OCI-LY7 (cell line): ENCODE measurements around the gene CDCA4. TPM values are rescaled to one million over a fixed set of nuclear protein-coding genes. Genes with fewer than 3 reads are reported as not detected.

ENCODE experiments used
- BruUV-seq: library from RNA; stranded (reverse); fragments of 400-500 nt; replicated peaks from 2 replicates; lab custom pipeline; 2021; lab: Mats Ljungman, UMichigan
- CTCF ChIA-PET: fragments of 300-600 bp; sonication (Branson Sonifier 250); formaldehyde crosslinking; loops from one replicate; lab custom pipeline; 2022; ENCODE audit warnings: antibody characterized with exemption; ENCODE audit not compliant: unreplicated experiment; lab: Charles Lee
- POLR2A ChIA-PET: fragments of 300-600 bp; sonication (Branson Sonifier 250); formaldehyde crosslinking; loops from one replicate; lab custom pipeline; 2022; ENCODE audit warnings: antibody characterized with exemption; lab: Charles Lee
- DNase-seq: peaks from one replicate; pipeline ENCODE4 v3.0.0-alpha.2; 2015; ENCODE audit warnings: low spot score
- H2AFZ ChIP-seq: fragments of 200-600 bp; sonication (generic), shearing (Covaris generic); 2 replicates; pipeline ENCODE4 v1.6.1; 2014; ENCODE audit warnings: mild to moderate bottlenecking, antibody characterized with exemption, low read length, moderate library complexity
- H3K27ac ChIP-seq: fragments of 200-600 bp; sonication (generic); 2 replicates; pipeline ENCODE4 v1.5.1; 2014; ENCODE audit warnings: mixed run types, low read depth, mild to moderate bottlenecking, moderate library complexity, low read length, inconsistent platforms; ENCODE audit not compliant: poor library complexity, severe bottlenecking
- H3K36me3 ChIP-seq: fragments of 200-600 bp; sonication (generic); 2 replicates; pipeline ENCODE4 v1.6.1; 2014; ENCODE audit warnings: mild to moderate bottlenecking, antibody characterized with exemption, low read length, moderate library complexity, mixed read lengths; ENCODE audit not compliant: insufficient read depth
- H3K4me1 ChIP-seq: fragments of 200-600 bp; sonication (generic); 2 replicates; pipeline ENCODE4 v1.5.1; 2014; ENCODE audit warnings: mild to moderate bottlenecking, low read length; ENCODE audit not compliant: insufficient read depth, poor library complexity, severe bottlenecking
- H3K4me2 ChIP-seq: fragments of 200-600 bp; sonication (generic); 2 replicates; pipeline ENCODE4 v1.6.1; 2014; ENCODE audit warnings: mild to moderate bottlenecking, low read length
- H3K4me3 ChIP-seq: fragments of 200-600 bp; sonication (generic); 2 replicates; pipeline ENCODE4 v1.5.1; 2014; ENCODE audit warnings: mild to moderate bottlenecking, low read depth, low read length; ENCODE audit not compliant: poor library complexity, severe bottlenecking
- H3K79me2 ChIP-seq: fragments of 200-600 bp; sonication (generic); 2 replicates; pipeline ENCODE4 v1.6.1; 2016; ENCODE audit warnings: low read depth, mild to moderate bottlenecking, low read length, moderate library complexity, mixed read lengths; ENCODE audit not compliant: insufficient read depth
- H3K9me2 ChIP-seq: fragments of 200-600 bp; sonication (generic); 2 replicates; pipeline ENCODE4 v1.6.1; 2016; ENCODE audit warnings: mild to moderate bottlenecking, low read length, mixed read lengths; ENCODE audit not compliant: insufficient read depth
- H3K9me3 ChIP-seq: fragments of 200-600 bp; sonication (generic); 2 replicates; pipeline ENCODE4 v1.6.1; 2014; ENCODE audit warnings: mild to moderate bottlenecking, mixed run types, low read length, mixed read lengths
- H4K20me1 ChIP-seq: fragments of 200-600 bp; sonication (generic); 2 replicates; pipeline ENCODE4 v1.6.1; 2014; ENCODE audit warnings: mild to moderate bottlenecking, antibody characterized with exemption, low read length, moderate library complexity, mixed read lengths; ENCODE audit not compliant: insufficient read depth
- CTCF ChIP-seq: fragments of 200-600 bp; sonication (generic); conservative IDR thresholded peaks from 2 replicates; pipeline ENCODE4 v1.5.1; 2014; ENCODE audit warnings: mild to moderate bottlenecking, antibody characterized with exemption, low read length, moderate library complexity, mixed read lengths
- EZH2phosphoT487 ChIP-seq: fragments of 200-600 bp; sonication (generic); IDR thresholded peaks from 2 replicates; pipeline ENCODE4 v1.6.1; 2018; ENCODE audit warnings: low read depth, borderline replicate concordance, mild to moderate bottlenecking, mixed run types, antibody characterized with exemption, low read length, moderate library complexity, mixed read lengths
- intact Hi-C: fragments of 100-400 bp; cut with micrococcal nuclease; formaldehyde crosslinking; loops from one replicate; pipeline ENCODE4 v1.10.0; 2022; ENCODE audit not compliant: unreplicated experiment
- total RNA-seq, 2 experiments: library from RNA; depleted of rRNA in 1 of 2; stranded (reverse); fragments of >200 nt in 1 of 2; shearing (Covaris generic) in 1 of 2; gene quantifications; 2 replicates each; pipeline ENCODE4 v1.2.3, GENCODE V29; 2014 to 2022

The CDCA4 gene
- total RNA-seq, 2 experiments from 2014 or later = 74.0 to 109 TPM

GRCh38 chr14:104966261-104966865 lies 54.5 kb downstream of the CDCA4 start:
- intact Hi-C loops = no loop called here
- Histone ChIP-seq H3K9me2 (no peaks in the 10 kb centered on the region), H3K4me3 (no peak overlapping the region), H4K20me1 (no peaks in the 10 kb centered on the region), H3K4me2 (no peak overlapping the region), H3K36me3 (no peaks in the 10 kb centered on the region), H3K79me2 (no peaks in the 10 kb centered on the region), H3K27ac (no peak overlapping the region), H3K4me1 (peaks cover 19% of the 10 kb centered on the region), H3K9me3 (no peaks in the 10 kb centered on the region), H2AFZ (no peak overlapping the region)
- TF ChIP-seq CTCF (no peak), EZH2phosphoT487 (no peak)
- no peak for DNase-seq
- BruUV-seq = no TSS peak
- POLR2A ChIA-PET = no interaction called here
- CTCF ChIA-PET = interaction anchor here (0.6 to 1.0 kb wide), 2 partner anchors 60 to 80 kb away, joined by 3 to 4 read pairs; no protein-coding TSS in a partner anchor

- ChIA-PET CTCF (interaction anchor here (1.0 kb wide), 1 partner anchor 80 kb away, joined by 4 read pairs; no protein-coding TSS in a partner anchor), POLR2A (no interaction called here)
- DNase-seq = no peak
- no TSS peak for BruUV-seq
- no peak overlapping the region for H2AFZ ChIP-seq
- no peaks in the 10 kb centered on the region for H4K20me1 ChIP-seq
- peaks cover 19% of the 10 kb centered on the region for H3K4me1 ChIP-seq
- H3K9me3 ChIP-seq = no peaks in the 10 kb centered on the region
- H3K36me3 ChIP-seq = no peaks in the 10 kb centered on the region
- H3K4me3 ChIP-seq = no peak overlapping the region
- H3K9me2 ChIP-seq = no peaks in the 10 kb centered on the region
- no peak overlapping the region for H3K4me2 ChIP-seq
- H3K27ac ChIP-seq = no peak overlapping the region
- intact Hi-C loops = no loop called here
- H3K79me2 ChIP-seq = no peaks in the 10 kb centered on the region
- TF ChIP-seq CTCF (no peak), EZH2phosphoT487 (no peak)
Measured at GRCh38 chr14:104965561-104966231, 55.2 kb downstream of the CDCA4 start.

- Histone ChIP-seq H3K4me1 (peaks cover 19% of the 10 kb centered on the region), H3K4me2 (no peak overlapping the region), H4K20me1 (no peaks in the 10 kb centered on the region), H3K9me2 (no peaks in the 10 kb centered on the region), H3K79me2 (no peaks in the 10 kb centered on the region), H3K27ac (no peak overlapping the region), H3K36me3 (no peaks in the 10 kb centered on the region), H3K4me3 (no peak overlapping the region), H3K9me3 (no peaks in the 10 kb centered on the region), H2AFZ (no peak overlapping the region)
- POLR2A ChIA-PET = no interaction called here
- TF ChIP-seq EZH2phosphoT487 (no peak), CTCF (no peak)
- CTCF ChIA-PET = no interaction called here
- intact Hi-C loops = no loop called here
- no TSS peak for BruUV-seq
- no peak for DNase-seq
Measured at GRCh38 chr14:104964546-104964945, 56.3 kb downstream of the CDCA4 start.
